Gastroesophageal sphincter (tissue), 4 donors: ENCODE measurements around the gene RAB8A. TPM values are rescaled to one million over a fixed set of nuclear protein-coding genes. Genes with fewer than 3 reads are reported as not detected.

ENCODE experiments used
- ATAC-seq: fragments of 150-250 bp; one replicate; pipeline ENCODE4 v1.9.1; 2016; ENCODE audit warnings: mild to moderate bottlenecking, moderate library complexity
- H3K27ac ChIP-seq, 4 donors: fragments of 200-600 bp; sonication (generic) in 3 of 4; 1 replicate in 3 of 4; 2 replicates in 1 of 4; pipeline ENCODE4 v1.5.1; 2016 to 2019
- H3K27me3 ChIP-seq: fragments of 200-600 bp; sonication (generic); one replicate; pipeline ENCODE4 v1.5.1; 2019
- H3K36me3 ChIP-seq, 2 donors: fragments of 200-600 bp; sonication (generic); one replicate each; pipeline ENCODE4 v1.5.1; 2019; ENCODE audit warnings: control low read depth in 1 of 2
- H3K4me1 ChIP-seq, 3 donors: fragments of 200-600 bp; sonication (generic); 1 replicate in 2 of 3; 2 replicates in 1 of 3; pipeline ENCODE4 v1.5.1; 2016 to 2019; ENCODE audit warnings: control low read depth in 2 of 3
- H3K4me3 ChIP-seq, 2 donors: fragments of 200-600 bp; sonication (generic); one replicate each; pipeline ENCODE4 v1.5.1; 2019; ENCODE audit warnings: mild to moderate bottlenecking in 1 of 2, moderate library complexity in 1 of 2
- H3K9me3 ChIP-seq, 3 donors: fragments of 200-600 bp; sonication (generic); one replicate each; pipeline ENCODE4 v1.5.1; 2017 to 2019; ENCODE audit warnings: control low read depth in 2 of 3
- EP300 ChIP-seq: sonication (generic); formaldehyde crosslinking; IDR thresholded peaks from one replicate; pipeline ENCODE4 v1.6.1; 2017; ENCODE audit warnings: antibody characterized with exemption, mild to moderate bottlenecking
- POLR2A ChIP-seq, 2 donors: fragments of 450-650 bp; IDR thresholded peaks; one replicate each; pipeline ENCODE4 v1.6.1; 2017; ENCODE audit warnings: antibody characterized with exemption in 2 of 2, mild to moderate bottlenecking in 2 of 2, moderate library complexity in 1 of 2
- POLR2AphosphoS5 ChIP-seq: sonication (generic); formaldehyde crosslinking; IDR thresholded peaks from one replicate; pipeline ENCODE4 v1.6.1; 2017; ENCODE audit warnings: antibody characterized with exemption
- WGBS, 2 donors: methylation state at CpG; one replicate each; pipeline ENCODE4 v1.1.5; 2018; ENCODE audit warnings: low coverage in 1 of 2; 5-methylcytosine and 5-hydroxymethylcytosine counted together
- total RNA-seq, 4 donors: library from RNA; depleted of rRNA; stranded (reverse); fragments of >200 nt; gene quantifications; one replicate each; pipeline ENCODE4 v1.1.0, GENCODE V29; 2016
- TF ChIP-seq, protein P1 (sequence below), 4 experiments: fragments of 200-600 bp in 2 of 4; fragments of 450-650 bp in 2 of 4; sonication (generic) in 1 of 4; IDR thresholded peaks; one replicate each; pipeline ENCODE4 v1.5.1; 2017 to 2019; ENCODE audit warnings: antibody characterized with exemption in 4 of 4, mild to moderate bottlenecking in 2 of 4, moderate library complexity in 2 of 4

RAB8A gene
- total RNA-seq, 4 donors from 2014 or later: 32.4 to 52.5 (median 44.9) TPM

DNA sequence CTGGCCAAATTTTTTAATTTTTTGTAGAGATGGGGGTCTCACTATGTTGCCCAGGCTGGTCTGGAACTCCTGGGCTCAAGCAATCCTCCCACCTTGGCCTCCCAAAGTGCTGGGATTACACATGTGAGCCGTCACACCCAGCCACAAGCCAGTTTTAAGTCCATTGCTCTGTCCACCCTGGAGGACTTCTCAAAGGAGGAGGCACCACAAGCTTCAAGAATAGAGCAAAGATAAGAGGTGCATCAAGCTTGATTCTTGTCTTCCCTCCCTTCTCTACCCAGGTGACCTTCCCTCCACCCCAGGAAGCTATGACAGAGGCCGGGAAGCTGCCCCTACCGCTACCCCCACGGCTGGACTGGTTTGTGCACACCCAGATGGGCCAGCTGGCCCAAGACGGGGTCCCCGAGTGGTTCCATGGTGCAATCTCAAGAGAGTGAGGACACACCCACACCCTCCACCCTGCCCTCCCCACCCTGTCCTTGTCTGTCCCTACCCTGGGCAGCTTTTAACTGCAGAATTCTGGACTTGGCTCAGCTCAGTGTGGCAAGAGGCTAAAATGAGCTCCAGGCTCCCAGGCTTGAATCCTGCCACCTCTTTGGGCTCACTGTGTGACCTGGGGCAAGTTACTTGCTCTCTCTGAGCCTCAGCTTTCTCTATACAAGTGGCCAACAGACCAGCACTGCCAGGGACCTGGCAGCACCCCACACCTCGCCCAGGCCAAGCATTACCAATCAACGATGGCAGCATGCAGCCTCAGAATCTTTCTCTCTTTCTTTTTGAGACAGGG is 36.9 kb downstream of the RAB8A start:
- Histone ChIP-seq H3K36me3 (no peaks in the 10 kb centered on the region), H3K27me3 (peaks cover 6% of the 10 kb centered on the region), H3K4me1 (no peaks in the 10 kb centered on the region), H3K9me3 (no peaks in the 10 kb centered on the region), H3K27ac (no peak overlapping the region), H3K4me3 (no peak overlapping the region)
- TF ChIP-seq, protein P1, sequence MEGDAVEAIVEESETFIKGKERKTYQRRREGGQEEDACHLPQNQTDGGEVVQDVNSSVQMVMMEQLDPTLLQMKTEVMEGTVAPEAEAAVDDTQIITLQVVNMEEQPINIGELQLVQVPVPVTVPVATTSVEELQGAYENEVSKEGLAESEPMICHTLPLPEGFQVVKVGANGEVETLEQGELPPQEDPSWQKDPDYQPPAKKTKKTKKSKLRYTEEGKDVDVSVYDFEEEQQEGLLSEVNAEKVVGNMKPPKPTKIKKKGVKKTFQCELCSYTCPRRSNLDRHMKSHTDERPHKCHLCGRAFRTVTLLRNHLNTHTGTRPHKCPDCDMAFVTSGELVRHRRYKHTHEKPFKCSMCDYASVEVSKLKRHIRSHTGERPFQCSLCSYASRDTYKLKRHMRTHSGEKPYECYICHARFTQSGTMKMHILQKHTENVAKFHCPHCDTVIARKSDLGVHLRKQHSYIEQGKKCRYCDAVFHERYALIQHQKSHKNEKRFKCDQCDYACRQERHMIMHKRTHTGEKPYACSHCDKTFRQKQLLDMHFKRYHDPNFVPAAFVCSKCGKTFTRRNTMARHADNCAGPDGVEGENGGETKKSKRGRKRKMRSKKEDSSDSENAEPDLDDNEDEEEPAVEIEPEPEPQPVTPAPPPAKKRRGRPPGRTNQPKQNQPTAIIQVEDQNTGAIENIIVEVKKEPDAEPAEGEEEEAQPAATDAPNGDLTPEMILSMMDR (IDR thresholded peaks at IDR 0.05): no peak
- TF ChIP-seq POLR2AphosphoS5: no peak
- no peak for TF ChIP-seq POLR2A (IDR thresholded peaks at IDR 0.05)
- TF ChIP-seq EP300: no peak
- WGBS, 2 donors: 92% methylated on average over 2 of the region's 8 CpGs; no CpG with 5 or more reads in 1 of the 2 donors
- no peak for ATAC-seq

DNA sequence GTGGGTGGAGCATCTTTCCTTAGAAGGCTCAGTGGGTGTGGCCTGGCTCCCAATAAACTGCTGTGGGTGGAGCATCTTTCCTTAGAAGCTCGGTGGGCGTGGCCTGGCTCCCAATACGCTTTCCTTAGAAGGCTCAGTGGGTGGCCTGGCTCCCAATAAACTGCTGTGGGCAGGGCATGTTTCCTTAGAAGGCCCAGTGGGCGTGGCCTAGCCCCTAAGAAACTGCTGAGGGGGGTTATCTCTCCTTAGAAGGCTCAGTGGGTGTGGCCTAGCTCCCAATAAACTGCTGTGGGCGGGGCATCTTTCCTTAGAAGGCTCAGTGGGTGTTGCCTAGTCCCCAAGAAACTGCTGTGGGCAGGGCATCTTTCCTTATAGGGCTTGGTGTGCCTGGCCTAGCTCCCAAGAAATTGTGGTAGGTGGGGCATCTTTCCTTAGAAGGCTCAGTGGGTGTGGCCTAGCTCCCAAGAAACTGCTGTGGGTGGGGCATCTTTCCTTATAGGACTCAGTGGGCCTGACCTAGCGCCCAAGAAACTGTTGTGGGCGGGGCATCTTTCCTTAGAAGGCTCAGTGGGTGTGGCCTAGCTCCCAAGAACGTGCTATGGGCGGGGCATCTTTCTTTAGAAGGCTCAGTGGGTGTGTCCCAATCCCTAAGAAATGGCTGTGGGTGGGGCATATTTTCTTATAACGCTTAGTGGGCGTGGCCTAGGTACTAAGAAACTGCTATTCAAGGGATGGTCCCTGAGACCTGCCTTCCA is 42.1 kb downstream of the RAB8A start:
- no peaks in the 10 kb centered on the region for H3K36me3 ChIP-seq
- 81 to 100% methylated on average over 2 to 5 of the region's 11 CpGs for whole genome bisulfite sequencing, 2 donors
- no peak overlapping the region for H3K27ac ChIP-seq
- H3K27me3 ChIP-seq: no peaks in the 10 kb centered on the region
- no peak for ATAC-seq
- H3K4me3 ChIP-seq: no peak overlapping the region
- TF ChIP-seq POLR2AphosphoS5: no peak
- TF ChIP-seq, protein P1 (IDR thresholded peaks at IDR 0.05): no peak
- no peak for TF ChIP-seq EP300
- TF ChIP-seq POLR2A (IDR thresholded peaks at IDR 0.05): no peak
- H3K9me3 ChIP-seq: no peaks in the 10 kb centered on the region
- H3K4me1 ChIP-seq: no peaks in the 10 kb centered on the region

DNA sequence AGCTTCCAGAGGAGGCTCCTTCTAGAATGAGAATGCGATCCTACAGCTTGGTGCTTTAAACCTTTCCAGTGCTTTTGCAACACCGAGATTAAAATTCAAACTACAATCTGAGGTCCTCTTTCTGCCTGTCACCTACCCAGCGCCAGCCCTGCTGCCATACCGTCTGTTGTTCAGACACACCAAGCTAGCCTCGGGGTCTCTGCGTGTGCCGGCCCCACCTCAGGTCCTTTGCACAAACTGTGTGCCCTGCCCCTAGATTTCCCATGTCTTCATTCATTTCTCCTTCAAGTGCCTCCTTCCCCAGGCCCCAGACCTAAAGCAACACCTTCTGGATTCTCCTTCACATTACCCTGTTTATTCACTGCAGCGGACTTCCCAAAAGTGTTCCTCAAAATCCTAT is 42.9 kb downstream of the RAB8A start:
- Histone ChIP-seq H3K27me3 (no peaks in the 10 kb centered on the region), H3K4me3 (no peak overlapping the region), H3K4me1 (no peaks in the 10 kb centered on the region), H3K27ac (no peak overlapping the region), H3K9me3 (no peaks in the 10 kb centered on the region), H3K36me3 (no peaks in the 10 kb centered on the region)
- 92 to 100% methylated on average over 4 to 8 of the region's 8 CpGs for WGBS, 2 donors
- TF ChIP-seq POLR2A (IDR thresholded peaks at IDR 0.05): no peak
- TF ChIP-seq POLR2AphosphoS5: no peak
- TF ChIP-seq EP300: no peak
- TF ChIP-seq, protein P1 (IDR thresholded peaks at IDR 0.05): no peak
- no peak for ATAC-seq

DNA sequence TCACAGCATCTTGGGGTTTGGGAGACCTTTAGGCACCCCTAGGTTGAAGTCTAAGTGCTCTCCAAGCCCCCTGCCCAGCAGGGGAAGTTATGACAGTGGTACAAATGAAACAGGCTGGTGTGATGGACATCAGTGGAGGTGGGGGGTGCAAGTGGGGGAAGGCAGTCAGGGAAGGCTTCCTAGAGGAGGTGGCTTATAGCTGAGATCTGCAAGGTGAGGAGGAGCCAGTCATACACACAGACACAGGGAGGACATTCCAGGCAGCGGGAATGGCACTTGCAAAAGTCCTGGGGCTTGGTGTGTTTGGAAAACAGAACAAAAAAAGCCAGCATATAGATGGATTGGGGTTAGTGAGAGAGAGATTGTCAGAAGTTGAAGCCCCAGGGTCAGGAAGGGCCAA is 43.4 kb downstream of the RAB8A start:
- no peaks in the 10 kb centered on the region for H3K9me3 ChIP-seq
- no peak for TF ChIP-seq EP300
- TF ChIP-seq POLR2A (IDR thresholded peaks at IDR 0.05): no peak
- no peak for TF ChIP-seq POLR2AphosphoS5
- H3K4me3 ChIP-seq: no peak overlapping the region
- no peaks in the 10 kb centered on the region for H3K27me3 ChIP-seq
- ATAC-seq: no peak
- no peaks in the 10 kb centered on the region for H3K36me3 ChIP-seq
- H3K4me1 ChIP-seq: no peaks in the 10 kb centered on the region
- WGBS, 2 donors: 83 to 86% methylated on average over 1 of the region's 1 CpG
- no peak overlapping the region for H3K27ac ChIP-seq

DNA sequence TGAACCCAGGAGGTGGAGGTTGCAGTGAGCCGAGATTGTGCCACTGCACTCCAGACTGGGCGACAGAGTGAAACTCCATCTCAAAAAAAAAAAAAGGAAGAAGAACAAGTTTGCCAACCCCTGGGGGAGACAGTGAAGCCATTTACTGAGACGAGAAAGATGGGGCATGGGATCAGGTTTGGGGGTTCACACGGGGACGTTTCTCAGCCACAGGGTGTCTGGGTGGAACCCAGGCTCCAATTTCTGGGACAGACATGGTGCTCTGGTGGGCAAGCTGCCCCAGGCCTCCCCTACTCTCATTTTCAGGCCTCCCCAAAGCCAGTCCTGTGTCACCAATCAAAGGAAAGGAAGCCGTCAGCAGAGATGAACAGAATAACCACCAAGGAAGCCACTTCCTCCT is 45.2 kb downstream of the RAB8A start:
- Histone ChIP-seq H3K27me3 (no peaks in the 10 kb centered on the region), H3K9me3 (no peaks in the 10 kb centered on the region), H3K4me1 (no peaks in the 10 kb centered on the region), H3K4me3 (no peak overlapping the region), H3K27ac (no peak overlapping the region), H3K36me3 (no peaks in the 10 kb centered on the region)
- WGBS, 2 donors: 40 to 88% methylated on average over 1 to 4 of the region's 6 CpGs
- no peak for ATAC-seq
- no peak for TF ChIP-seq POLR2A (IDR thresholded peaks at IDR 0.05)
- TF ChIP-seq, protein P1 (IDR thresholded peaks at IDR 0.05): no peak
- TF ChIP-seq EP300: no peak
- no peak for TF ChIP-seq POLR2AphosphoS5
